Stimulated activated CD4-positive, alpha-beta T cell treated with anti-CD3 and anti-CD28 coated beads, Interleukin-4, amount 100 ng/mL, for 1 hour (primary cell): ENCODE measurements around the gene KMT2B.
"Not testable (repeated sequence)": the region's sequence is repeated elsewhere in the genome, so short reads cannot be mapped to it uniquely, and the experiment has no call there.

Experiments
- DNase-seq: peaks from one replicate; pipeline ENCODE4 v3.0.0-alpha.2; 2020

KMT2B gene

DNA sequence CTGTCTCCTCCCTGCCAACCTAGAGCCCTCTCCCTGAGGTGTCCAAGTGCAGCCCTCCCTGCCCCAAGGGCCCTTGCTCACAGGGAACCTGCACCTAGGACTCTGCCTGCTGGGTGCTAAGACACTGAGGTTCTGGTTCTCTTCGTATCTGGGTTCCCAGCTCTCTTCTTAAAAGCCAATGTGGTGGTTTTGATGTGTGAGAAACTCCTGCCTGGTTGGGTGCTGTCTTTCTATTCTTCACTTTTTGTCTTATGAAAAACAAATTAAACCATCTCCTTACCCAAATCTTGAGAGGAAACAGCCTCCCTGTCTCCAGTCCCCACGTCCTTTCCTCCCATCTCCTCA is 4.3 kb upstream of the KMT2B start:
- no peak for DNase-seq

DNA sequence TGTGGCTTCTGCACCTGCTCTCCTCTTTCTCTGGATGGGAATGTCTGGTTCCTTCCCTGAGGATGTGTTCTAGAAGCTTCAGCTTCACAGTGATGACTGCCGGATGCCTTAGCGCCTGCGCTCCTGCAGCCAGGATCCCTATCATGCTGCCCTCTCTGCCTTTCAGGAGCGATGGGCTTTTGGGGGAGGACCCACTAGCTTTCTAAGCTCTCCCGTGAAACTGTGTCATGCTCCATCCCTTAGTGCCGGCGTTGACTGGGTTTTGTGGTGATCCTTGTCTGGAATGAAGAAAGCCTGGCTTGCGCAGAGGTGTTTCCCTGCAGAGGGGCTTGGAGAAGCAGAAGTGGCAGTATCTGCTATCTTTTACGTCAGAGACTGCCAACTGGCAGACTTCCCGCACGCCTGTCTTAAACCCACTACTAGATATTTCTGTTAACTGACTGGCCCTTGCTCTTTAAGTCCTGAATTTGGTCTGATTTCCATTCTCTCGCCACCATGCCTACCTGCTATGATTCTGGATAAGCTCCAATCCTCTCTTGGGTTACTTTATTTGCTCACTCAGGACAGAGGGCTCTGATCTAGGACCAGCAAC is 3.8 kb upstream of the KMT2B start:
- DNase-seq = no peak

DNA sequence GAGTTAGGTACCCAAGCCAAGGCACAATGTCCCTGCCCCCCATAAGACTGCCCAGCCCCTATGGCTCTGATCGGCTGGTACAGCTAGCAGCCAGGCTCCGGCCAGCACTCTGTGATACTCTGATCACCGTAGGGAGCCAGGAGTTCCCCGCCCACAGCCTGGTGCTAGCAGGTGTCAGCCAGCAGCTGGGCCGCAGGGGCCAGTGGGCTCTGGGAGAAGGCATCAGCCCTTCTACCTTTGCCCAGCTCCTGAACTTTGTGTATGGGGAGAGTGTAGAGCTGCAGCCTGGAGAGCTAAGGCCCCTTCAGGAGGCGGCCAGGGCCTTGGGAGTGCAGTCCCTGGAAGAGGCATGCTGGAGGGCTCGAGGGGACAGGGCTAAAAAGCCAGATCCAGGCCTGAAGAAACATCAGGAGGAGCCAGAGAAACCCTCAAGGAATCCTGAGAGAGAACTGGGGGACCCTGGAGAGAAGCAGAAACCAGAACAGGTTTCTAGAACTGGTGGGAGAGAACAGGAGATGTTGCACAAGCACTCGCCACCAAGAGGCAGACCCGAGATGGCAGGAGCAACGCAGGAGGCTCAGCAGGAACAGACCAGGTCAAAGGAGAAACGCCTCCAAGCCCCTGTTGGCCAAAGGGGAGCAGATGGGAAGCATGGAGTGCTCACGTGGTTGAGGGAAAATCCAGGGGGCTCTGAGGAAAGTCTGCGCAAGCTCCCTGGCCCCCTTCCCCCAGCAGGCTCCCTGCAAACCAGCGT is 3.0 kb upstream of the KMT2B start:
- no peak for DNase-seq

DNA sequence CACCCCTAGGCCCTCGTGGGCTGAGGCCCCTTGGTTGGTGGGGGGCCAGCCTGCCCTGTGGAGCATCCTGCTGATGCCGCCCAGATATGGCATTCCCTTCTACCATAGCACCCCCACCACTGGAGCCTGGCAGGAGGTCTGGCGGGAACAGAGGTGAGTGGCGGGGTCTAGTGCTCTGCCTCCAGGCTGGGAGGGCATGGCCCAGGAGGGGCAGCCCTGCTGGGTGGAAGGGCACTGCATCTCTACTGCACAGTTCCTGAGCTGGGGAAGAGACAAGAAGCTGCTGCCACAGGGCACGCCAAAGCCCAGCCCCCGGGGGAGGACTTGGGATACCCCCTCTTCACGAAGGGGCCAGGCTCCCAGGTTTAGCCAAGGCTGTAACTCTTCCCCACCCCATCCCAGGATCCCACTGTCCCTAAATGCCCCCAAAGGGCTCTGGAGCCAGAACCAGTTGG is 2.4 kb upstream of the KMT2B start:
- DNase-seq = no peak

DNA sequence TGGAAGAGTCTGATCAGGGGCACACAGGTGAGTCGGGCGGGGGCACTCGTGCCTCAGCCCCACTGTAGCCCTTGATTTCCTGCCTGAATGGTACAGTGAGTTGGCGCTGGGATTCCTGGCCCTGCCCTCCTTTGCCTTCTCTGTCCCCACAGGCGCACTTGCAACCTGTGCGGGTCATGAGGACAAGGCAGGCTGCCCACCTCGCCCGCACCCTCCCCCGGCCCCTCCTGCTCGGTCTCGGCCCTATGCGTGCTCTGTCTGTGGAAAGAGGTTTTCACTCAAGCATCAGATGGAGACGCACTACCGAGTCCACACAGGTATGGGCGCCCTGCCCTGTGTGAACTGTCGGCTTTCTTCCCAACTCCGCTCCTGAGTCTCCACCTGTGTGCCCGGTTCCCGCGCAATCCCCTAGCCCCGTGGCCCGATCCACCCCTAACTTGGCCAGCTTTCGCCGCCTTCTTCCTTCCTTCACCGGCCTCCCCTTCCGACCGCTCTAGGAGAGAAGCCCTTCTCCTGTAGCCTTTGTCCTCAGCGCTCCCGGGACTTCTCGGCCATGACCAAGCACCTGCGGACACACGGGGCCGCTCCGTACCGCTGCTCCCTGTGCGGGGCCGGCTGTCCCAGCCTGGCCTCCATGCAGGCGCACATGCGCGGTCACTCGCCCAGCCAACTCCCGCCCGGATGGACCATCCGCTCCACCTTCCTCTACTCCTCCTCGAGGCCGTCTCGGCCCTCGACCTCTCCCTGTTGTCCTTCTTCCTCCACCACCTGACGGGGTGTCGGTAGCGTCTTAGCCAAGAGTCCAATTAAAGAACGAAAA is 1.6 kb upstream of the KMT2B start:
- no peak for DNase-seq

DNA sequence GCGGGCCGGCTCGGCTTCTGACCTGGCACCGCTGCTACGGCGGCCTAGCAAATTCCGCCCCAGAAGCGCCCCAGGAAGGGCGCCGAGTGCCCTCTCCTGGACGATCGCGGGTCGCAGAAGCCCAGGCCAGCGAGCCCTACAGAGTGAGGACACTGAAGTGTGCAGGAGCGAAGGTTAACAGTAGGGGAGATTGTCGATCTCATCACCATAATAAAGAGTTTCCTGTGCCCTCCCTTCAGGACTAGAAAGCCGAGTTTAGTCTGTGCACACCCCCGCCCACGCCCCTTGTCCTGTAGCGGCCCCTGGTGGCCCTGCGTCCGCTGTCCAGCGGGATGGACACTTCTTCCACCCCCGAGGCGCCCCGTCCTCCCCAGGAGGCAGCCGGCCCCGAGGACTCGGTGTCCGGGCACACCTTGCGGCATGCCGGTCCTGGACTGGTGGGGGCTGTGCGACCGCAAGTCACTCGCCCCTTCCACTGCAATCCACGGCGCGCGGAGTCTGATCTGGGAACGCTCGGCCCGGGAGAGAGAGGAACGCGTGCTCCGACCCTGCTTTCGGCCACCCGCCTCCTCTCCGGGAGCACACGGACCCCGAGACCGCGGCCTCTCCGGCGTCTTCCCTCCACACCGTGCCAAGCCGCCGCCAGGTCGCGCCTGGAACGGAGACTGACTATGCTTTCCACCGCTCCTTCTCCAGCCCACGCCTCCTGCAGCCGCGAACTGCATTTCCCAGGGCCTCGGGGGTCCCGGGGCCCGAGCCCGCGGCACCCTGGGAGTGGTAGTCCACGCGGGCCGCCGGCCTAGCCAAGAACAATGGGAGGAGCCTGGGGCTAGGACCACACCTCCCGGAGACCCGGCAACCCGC is 770 bp upstream of the KMT2B start:
- DNase-seq = peak; percentile 96

DNA sequence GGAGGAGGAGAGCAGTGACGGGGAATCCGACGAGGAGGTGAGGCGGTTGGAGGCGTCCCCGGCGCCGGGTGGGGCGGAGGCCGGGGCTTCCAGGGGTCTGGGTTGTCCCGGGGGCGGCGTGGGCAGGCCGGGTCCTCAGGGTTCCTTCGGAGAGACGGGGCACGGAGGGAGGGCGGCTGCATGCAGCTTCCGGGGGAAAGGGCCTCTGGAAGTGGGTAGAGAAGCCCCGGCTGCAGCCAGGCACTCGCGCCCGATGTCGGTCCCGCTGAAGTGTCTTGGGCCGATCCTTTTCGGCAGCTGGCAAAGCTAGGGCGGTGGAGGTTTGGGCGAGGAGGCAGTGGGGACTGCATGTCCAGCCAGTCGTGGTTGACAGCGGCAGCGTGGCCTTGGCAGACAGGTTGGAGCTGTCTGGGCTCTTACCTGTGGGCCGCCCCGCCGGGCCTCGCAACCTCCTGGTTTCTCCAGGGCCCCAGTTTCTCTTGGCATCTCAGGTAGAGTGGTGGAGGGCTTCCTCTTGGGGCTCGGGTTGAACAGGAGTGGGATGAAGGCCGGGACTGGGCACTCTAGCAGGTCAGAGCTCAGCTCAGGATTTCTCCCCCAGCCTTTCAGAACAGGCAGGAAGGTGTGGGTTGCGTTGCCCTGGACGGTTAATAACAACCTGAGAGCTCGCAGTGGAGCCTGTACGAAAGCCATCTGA is 690 bp downstream of the KMT2B start:
- DNase-seq = peak; percentile 65

DNA sequence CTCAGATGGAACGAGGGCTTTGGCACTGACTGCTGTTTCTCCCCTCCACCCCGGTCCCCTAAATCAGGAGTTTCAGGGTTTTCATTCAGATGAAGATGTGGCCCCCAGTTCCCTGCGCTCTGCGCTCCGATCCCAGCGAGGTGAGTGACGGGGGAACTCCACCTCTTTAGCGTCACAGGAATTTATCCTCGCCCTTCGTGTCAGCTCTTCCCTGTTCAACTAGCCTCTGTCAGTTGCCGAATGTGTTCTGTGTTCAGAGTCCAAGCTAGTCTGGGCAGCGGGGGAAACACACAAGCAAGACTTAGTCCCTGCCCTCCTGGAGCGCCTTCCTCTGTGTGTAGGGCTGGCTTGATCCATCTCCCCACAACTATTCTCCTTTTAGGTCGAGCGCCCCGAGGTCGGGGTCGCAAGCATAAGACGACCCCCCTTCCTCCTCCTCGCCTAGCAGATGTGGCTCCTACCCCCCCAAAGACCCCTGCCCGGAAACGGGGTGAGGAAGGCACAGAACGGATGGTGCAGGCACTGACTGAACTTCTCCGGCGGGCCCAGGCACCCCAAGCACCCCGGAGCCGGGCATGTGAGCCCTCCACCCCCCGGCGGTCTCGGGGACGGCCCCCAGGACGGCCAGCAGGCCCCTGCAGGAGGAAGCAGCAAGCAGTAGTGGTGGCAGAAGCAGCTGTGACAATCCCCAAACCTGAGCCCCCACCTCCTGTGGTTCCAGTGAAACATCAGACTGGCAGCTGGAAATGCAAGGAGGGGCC is 1.8 kb downstream of the KMT2B start:
- no peak for DNase-seq

DNA sequence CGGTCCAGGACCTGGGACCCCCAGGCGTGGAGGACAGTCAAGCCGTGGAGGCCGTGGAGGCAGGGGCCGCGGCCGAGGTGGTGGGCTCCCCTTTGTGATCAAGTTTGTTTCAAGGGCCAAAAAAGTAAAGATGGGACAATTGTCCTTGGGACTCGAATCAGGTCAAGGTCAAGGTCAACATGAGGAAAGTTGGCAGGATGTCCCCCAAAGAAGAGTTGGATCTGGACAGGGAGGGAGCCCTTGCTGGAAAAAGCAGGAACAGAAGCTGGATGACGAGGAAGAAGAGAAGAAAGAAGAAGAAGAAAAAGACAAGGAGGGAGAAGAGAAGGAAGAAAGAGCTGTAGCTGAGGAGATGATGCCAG is 2.3 kb downstream of the KMT2B start:
- DNase-seq = no peak

DNA sequence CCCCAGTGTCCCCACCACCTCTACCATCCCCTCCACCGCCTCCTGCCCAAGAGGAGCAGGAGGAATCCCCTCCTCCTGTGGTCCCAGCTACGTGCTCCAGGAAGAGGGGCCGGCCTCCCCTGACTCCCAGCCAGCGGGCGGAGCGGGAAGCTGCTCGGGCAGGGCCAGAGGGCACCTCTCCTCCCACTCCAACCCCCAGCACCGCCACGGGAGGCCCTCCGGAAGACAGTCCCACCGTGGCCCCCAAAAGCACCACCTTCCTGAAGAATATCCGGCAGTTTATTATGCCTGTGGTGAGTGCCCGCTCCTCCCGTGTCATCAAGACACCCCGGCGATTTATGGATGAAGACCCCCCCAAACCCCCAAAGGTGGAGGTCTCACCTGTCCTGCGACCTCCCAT is 2.8 kb downstream of the KMT2B start:
- no peak for DNase-seq

DNA sequence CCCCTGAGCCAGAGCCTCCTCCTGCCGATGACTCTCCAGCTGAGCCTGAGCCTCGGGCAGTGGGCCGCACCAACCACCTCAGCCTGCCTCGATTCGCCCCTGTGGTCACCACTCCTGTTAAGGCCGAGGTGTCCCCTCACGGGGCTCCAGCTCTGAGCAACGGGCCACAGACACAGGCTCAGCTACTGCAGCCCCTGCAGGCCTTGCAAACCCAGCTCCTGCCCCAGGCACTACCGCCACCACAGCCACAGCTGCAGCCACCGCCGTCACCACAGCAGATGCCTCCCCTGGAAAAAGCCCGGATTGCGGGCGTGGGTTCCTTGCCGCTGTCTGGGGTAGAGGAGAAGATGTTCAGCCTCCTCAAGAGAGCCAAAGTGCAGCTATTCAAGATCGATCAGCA is 3.6 kb downstream of the KMT2B start:
- no peak for DNase-seq

DNA sequence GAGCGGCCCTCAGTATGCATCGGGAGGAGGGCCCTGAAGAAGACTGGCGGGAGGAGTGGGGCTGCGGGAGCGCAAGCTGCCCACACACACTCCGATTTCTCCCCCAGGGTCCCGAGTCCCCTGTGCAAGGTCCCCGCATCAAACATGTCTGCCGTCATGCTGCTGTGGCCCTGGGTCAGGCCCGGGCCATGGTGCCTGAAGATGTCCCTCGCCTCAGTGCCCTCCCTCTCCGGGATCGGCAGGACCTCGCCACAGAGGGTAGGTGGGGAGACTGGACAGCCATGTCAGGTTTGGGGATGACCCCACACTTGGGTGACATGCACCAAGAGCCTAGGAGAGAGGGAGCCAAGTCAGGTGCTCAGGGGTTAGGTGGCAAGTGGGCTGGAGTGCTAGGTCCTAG is 4.7 kb downstream of the KMT2B start:
- DNase-seq = no peak

DNA sequence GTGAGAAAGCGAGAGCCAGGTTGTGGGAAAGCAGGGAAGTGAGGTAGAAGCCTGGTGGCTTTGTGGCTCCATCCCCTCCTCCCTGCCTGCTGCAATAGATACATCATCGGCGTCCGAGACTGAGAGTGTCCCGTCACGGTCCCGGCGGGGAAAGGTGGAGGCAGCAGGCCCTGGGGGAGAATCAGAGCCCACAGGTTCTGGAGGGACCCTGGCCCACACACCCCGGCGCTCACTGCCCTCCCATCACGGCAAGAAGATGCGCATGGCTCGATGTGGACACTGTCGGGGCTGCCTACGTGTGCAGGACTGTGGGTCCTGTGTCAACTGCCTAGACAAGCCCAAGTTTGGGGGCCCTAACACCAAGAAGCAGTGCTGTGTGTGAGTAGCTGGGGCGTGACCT is 5.1 kb downstream of the KMT2B start:
- DNase-seq = no peak

DNA sequence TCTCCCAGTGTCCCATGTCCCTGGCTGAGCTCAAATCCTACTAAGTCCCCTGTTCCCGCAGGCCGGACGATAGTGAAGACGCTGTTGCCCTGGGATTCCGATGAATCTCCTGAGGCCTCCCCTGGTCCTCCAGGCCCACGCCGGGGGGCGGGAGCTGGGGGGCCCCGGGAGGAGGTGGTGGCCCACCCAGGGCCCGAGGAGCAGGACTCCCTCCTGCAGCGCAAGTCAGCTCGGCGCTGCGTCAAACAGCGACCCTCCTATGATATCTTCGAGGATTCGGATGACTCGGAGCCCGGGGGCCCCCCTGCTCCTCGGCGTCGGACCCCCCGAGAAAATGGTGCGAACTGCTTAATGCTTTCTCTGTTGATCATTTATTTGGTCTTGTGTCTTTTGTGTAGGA is 5.9 kb downstream of the KMT2B start:
- no peak for DNase-seq

DNA sequence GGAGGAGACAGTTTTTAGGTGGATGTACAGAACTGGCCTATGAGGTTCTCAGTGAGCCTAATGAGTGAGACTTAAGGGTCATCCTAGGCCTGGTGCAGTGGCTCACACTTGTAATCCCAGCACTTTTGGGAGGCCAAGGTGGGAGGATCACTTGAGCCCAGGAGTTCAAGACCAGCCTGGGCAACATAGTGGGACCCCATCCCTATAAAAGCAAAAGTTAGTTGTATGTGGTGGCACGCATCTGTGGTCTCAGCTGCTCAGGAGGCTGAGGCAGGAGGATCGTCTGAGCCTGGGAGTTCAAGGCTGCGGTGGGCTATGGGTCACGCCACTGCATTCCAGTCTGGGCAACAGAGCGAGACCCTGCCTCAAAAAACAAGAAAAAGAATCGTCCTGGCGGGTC is 6.3 kb downstream of the KMT2B start:
- DNase-seq = not testable (repeated sequence)

DNA sequence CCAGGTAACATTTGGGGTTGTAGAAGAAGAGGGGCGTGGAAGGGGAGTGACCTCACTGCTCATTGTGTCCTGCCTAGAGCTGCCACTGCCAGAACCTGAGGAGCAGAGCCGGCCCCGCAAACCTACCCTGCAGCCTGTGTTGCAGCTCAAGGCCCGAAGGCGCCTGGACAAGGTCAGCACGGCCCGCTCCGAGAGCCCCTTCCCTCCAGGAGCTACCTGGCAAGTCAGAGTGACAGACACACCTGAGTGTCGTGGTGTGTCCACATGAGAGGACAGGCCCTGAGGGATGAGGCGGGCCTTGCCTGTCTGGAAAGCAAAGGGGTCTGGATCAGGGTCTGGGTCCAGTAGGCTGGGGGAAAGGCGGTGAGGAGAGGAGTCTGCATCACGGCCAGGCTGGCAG is 6.8 kb downstream of the KMT2B start:
- DNase-seq = no peak

DNA sequence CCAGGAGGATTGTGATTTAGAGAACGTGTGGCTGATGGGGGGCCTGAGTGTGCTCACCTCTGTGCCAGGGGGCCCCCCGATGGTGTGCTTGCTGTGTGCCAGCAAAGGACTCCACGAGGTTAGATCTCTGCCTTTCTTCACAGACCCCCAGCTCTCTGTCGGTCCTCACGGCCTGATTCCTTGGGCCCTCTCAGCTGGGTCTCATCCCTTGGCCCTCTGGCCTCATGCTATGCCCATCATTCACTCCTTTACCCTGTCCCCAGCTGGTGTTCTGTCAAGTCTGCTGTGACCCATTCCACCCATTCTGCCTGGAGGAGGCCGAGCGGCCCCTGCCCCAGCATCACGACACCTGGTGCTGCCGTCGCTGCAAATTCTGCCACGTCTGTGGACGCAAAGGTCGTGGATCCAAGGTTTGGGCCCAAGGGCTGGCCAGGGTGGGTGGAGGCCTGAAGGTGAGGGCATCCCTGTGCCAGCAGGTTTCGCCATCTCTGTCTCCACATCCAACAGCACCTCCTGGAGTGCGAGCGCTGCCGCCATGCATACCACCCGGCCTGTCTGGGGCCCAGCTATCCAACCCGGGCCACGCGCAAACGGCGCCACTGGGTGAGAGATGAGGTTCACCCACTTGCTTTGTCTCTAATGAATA is 7.5 kb downstream of the KMT2B start:
- no peak for DNase-seq

DNA sequence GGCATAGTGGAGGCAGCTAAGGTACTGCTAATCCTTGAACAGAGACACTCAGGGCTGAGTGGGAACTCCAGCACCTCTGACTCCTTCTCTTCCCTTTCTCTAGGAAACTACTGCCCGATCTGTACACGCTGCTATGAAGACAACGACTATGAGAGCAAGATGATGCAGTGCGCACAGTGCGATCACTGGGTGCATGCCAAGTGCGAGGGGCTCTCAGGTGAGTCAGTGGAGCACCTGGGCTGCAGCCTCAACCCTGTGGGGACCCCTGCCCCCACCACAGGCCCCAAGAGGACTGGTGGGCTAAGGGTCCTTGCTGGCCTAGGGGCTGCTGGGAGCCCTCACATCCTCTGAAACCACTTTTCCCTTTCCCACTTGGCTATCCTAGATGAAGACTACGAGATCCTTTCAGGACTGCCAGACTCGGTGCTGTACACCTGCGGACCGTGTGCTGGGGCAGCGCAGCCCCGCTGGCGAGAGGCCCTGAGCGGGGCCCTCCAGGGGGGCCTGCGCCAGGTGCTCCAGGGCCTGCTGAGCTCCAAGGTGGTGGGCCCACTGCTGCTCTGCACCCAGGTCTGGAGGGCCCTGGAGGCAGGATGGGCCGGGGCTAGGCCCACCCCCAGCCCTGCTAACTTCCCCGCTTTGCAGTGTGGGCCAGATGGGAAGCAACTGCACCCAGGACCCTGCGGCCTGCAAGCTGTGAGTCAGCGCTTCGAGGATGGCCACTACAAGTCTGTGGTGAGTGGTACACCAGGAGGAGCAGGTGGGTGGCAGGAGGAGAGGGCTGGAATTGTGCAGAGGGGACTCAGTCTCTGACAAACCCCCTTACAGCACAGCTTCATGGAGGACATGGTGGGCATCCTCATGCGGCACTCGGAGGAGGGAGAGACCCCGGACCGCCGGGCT is 9.5 kb downstream of the KMT2B start:
- DNase-seq = no peak

DNA sequence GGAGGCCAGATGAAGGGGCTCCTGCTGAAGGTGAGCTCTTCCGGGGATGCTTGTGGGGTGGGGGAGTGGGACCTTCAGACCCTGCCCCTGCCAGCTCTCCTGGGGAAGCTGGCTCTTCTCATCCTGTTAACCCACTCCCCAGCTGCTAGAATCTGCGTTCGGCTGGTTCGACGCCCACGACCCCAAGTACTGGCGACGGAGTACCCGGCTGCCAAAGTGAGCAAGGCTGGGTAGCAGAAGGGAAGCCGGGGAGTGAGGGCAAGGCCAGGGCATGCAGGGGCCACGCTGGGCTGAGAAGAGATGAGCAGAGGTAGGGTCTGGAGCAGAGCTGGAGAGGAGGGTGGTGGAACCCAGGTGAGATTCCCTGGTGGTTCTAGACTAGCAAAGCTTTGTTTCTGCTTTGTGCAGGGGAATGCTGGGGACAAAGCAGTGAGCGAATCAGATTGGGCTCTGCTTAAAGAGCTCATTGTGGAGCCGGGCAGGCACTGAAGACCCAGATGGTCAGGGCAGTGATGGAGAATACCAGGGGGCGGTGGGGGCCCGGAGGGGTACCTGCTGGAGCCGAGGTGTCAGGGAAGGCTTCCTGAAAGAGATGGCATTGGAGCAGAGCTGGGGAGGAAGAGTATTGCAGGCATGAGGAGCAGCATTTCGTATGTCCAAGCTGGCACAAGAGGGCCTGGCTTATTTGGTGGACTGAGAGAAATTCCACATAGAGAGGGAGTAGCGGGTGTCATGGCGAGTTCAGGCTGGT is 10.3 kb downstream of the KMT2B start:
- DNase-seq = no peak
